Measurements from ENCODE around the gene GDF10. TPM values are rescaled to one million over a fixed set of nuclear protein-coding genes. Genes with fewer than 3 reads are reported as not detected.

Gene GDF10, protein sequence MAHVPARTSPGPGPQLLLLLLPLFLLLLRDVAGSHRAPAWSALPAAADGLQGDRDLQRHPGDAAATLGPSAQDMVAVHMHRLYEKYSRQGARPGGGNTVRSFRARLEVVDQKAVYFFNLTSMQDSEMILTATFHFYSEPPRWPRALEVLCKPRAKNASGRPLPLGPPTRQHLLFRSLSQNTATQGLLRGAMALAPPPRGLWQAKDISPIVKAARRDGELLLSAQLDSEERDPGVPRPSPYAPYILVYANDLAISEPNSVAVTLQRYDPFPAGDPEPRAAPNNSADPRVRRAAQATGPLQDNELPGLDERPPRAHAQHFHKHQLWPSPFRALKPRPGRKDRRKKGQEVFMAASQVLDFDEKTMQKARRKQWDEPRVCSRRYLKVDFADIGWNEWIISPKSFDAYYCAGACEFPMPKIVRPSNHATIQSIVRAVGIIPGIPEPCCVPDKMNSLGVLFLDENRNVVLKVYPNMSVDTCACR
- 2.3 and 2.5 TPM in 2 replicates for total RNA-seq
- polyA plus RNA-seq = 3.3 and 5.7 TPM in 2 replicates

DNA sequence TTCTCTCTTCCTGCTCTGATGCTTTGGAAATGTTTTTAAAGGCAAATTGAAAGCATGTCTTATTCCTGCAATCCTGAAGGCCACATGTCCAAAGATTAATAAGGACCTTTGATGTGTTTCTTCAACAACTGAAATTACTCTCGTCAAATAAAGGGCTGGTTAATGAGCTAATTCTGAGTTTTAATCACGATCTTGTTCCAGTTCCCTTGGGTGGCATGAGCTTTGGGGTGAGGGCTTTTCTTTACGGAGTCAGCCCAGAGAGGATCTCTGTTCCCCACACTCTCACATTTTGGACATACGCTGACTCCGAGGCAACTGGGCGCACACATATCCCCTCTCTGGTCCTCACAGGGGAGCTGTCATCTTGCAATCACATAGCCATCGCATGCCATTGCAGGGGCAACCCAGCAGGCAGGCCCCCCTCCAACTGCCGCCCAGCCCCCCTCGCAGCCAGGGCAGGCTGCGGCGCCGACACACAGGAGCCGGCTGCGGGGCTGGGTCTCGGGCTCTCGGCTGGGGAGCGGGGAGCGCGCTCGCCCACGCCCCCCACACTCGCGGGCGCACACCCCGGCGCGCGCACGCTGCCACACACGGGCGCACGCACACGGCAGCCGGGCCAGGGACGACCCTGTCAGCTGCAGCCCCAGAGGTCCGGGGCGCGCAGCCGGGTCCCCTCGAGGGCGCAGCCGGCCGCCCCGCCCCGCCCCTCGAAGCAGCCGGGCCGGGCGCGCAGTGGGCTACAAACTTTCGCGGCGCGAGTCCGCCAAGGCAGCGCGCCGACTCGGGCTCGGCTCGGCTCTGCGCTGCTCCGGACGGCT lies at the start of gene GDF10:
GDF10 (plus strand) TSS at position 587 of the 818 bp plus-strand sequence. CDS start 455 bp downstream, outside the sequence.
- H3K27me3 ChIP-seq = peaks cover 72% of the 10 kb centered on the region
- no peaks in the 10 kb centered on the region for H4K20me1 ChIP-seq (ENCODE audit: insufficient read depth, poor library complexity, severe bottlenecking)
- H3K4me1 ChIP-seq (ENCODE audit: insufficient read depth) = peaks cover 8% of the 10 kb centered on the region
- peak within 1 kb of the TSS; percentile 16 for H2AFZ ChIP-seq
- H3K36me3 ChIP-seq (replicated peaks; ENCODE audit: insufficient read depth, low read depth) = no peaks in the 10 kb centered on the region
- H3K9me3 ChIP-seq (ENCODE audit: low read depth) = no peaks in the 10 kb centered on the region
- H3K4me3 ChIP-seq = peak within 1 kb of the TSS; percentile 49
- H3K9me2 ChIP-seq (replicated peaks; ENCODE audit: insufficient read depth) = no peaks in the 10 kb centered on the region
- no peak for DNase-seq (ENCODE audit: low spot score)
- no peak within 1 kb of the TSS for H3K27ac ChIP-seq
- no peaks in the 10 kb centered on the region for H3K79me2 ChIP-seq
- peak within 1 kb of the TSS; percentile 97 for H3K4me2 ChIP-seq
- 11% methylated on average over 29 of the region's 64 CpGs for WGBS (ENCODE audit: low lambda C conversion rate, missing lambda C conversion rate)
- TF ChIP-seq CTCF (IDR thresholded peaks at IDR 0.05; ENCODE audit: poor library complexity) (no peak), EZH2 (IDR thresholded peaks at IDR 0.05; ENCODE audit: borderline replicate concordance) (peak; percentile 29), EZH2phosphoT487 (IDR thresholded peaks at IDR 0.05; ENCODE audit: low read depth, severe bottlenecking, unreplicated experiment) (no peak)

GRCh38 chr10:47252093-47252780 lies 47.8 kb upstream of the GDF10 start:
- H3K36me3 ChIP-seq (replicated peaks; ENCODE audit: insufficient read depth, low read depth) = no peaks in the 10 kb centered on the region
- H3K27ac ChIP-seq = no peak overlapping the region
- no peak for TF ChIP-seq CTCF (IDR thresholded peaks at IDR 0.05; ENCODE audit: poor library complexity)
- no peak for TF ChIP-seq EZH2 (IDR thresholded peaks at IDR 0.05; ENCODE audit: borderline replicate concordance)
- no peak for TF ChIP-seq EZH2phosphoT487 (IDR thresholded peaks at IDR 0.05; ENCODE audit: low read depth, severe bottlenecking, unreplicated experiment)
- no peaks in the 10 kb centered on the region for H3K79me2 ChIP-seq
- no peak overlapping the region for H3K4me3 ChIP-seq
- no peaks in the 10 kb centered on the region for H3K9me3 ChIP-seq (ENCODE audit: low read depth)
- DNase-seq (ENCODE audit: low spot score) = no peak
- H3K27me3 ChIP-seq = no peaks in the 10 kb centered on the region
- no peak overlapping the region for H3K4me2 ChIP-seq
- H4K20me1 ChIP-seq (ENCODE audit: insufficient read depth, poor library complexity, severe bottlenecking) = no peaks in the 10 kb centered on the region
- H2AFZ ChIP-seq = no peak overlapping the region
- WGBS (ENCODE audit: low lambda C conversion rate, missing lambda C conversion rate) = 87% methylated on average over 7 of the region's 7 CpGs
- H3K4me1 ChIP-seq (ENCODE audit: insufficient read depth) = peaks cover 3% of the 10 kb centered on the region
- H3K9me2 ChIP-seq (replicated peaks; ENCODE audit: insufficient read depth) = no peaks in the 10 kb centered on the region

DNA sequence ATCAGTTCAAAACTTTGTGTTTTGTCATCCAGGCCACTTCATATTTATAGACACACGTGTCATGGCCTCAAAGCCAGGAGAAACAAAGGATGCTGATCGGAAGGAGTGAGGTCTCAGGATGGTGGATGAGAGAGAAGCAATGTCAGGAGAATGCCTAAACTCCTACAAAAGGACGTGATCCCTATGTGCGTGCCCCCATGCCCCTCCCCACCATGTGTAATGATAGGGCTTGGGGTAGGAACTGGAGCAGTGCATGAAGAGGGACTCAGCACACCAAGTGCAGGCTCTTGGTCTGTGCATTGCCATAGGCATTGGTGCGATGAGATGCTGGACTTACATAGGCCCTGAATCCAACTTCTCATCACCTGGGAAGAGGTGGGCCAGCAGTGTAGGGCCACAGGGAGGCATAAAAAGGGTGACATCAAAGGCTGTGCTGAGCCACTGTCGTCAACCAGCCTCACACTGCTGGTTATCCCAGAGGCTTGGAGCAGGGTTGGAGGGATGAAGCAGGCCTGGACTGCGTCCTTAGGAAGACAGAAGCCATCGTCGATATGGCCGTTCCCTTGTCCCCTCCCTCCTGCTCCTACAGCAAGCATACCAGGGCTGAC lies 46.9 kb upstream of the GDF10 start:
- WGBS (ENCODE audit: low lambda C conversion rate, missing lambda C conversion rate) = 86% methylated on average over 10 of the region's 10 CpGs
- H3K9me2 ChIP-seq (replicated peaks; ENCODE audit: insufficient read depth) = no peaks in the 10 kb centered on the region
- TF ChIP-seq EZH2 (IDR thresholded peaks at IDR 0.05; ENCODE audit: borderline replicate concordance) = no peak
- no peak for TF ChIP-seq EZH2phosphoT487 (IDR thresholded peaks at IDR 0.05; ENCODE audit: low read depth, severe bottlenecking, unreplicated experiment)
- no peak for TF ChIP-seq CTCF (IDR thresholded peaks at IDR 0.05; ENCODE audit: poor library complexity)
- H3K4me3 ChIP-seq = no peak overlapping the region
- H3K27ac ChIP-seq = no peak overlapping the region
- no peaks in the 10 kb centered on the region for H3K79me2 ChIP-seq
- no peak overlapping the region for H3K4me2 ChIP-seq
- no peaks in the 10 kb centered on the region for H3K27me3 ChIP-seq
- no peaks in the 10 kb centered on the region for H4K20me1 ChIP-seq (ENCODE audit: insufficient read depth, poor library complexity, severe bottlenecking)
- H3K4me1 ChIP-seq (ENCODE audit: insufficient read depth) = peaks cover 3% of the 10 kb centered on the region
- no peak overlapping the region for H2AFZ ChIP-seq
- DNase-seq (ENCODE audit: low spot score) = no peak
- no peaks in the 10 kb centered on the region for H3K36me3 ChIP-seq (replicated peaks; ENCODE audit: insufficient read depth, low read depth)
- no peaks in the 10 kb centered on the region for H3K9me3 ChIP-seq (ENCODE audit: low read depth)
